NCI-H524 treated with DMSO at 0.1 percent for 48 hours (cell line): ENCODE data around the gene SMARCAL1.
A peak's percentile ranks its signal among the peaks of the same experiment; 100 is the strongest.
"Not testable (repeated sequence)": the region's sequence is repeated elsewhere in the genome, so short reads cannot be mapped to it uniquely, and the experiment has no call there.

ENCODE experiments used
- DNase-seq: peaks from one replicate; lab custom pipeline; 2025; lab: John Stamatoyannopoulos, UW

SMARCAL1 gene

DNA sequence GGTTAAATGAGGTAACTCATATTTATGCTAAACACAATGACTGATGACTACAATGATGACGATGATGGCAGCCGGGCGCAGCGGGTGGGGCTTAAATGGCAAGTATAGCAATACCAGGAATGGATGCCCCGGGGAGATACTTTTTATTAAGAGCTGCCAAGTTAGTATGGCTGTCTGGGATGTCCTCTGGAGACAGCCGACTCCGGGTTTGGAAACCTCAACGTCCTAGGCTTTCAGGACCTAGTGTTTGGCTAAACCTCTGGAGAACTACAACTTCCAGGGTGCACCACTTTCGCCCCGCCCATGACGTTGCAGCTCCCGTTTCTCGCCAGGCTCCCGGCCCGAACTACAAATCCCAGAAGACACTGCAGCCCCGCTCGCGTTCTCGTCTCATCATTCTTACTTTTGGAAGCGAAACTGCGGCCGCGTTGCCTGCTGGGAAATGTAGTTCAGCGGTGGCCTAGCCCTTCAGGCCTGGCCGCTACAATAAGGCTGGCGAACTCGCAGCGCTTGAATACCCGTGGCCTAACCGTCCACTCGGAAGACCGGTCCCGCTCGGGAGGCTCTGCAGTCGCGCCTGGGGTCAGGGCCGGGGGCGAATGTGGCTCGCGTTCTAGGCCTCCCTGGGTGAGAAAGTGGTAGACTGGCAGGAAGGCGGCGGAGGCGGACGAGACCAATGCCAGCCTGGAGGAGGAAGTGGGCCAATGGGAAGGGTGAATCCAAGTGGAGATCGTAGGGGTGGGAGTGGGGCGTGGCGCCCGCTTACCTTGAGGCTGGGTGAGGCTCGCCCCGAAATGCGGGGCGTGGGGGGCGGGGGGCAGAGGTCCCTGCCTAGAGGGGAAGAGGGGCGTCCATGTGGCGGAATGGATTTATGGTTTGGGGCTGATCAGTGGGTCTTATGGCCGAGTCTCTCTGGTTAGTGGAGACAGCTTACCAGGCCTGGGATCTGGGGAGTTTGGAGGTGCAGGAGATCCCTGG is at the start of gene SMARCAL1:
Gene SMARCAL1 (plus strand): TSS at position 463 of the 978 bp plus-strand sequence. CDS start 2,221 bp downstream, outside the sequence.
- peak; percentile 84 for DNase-seq

- peak; percentile 56 for DNase-seq
Observed at GRCh38 chr2:216362730-216363129, 49.6 kb upstream of the SMARCAL1 start.

DNA sequence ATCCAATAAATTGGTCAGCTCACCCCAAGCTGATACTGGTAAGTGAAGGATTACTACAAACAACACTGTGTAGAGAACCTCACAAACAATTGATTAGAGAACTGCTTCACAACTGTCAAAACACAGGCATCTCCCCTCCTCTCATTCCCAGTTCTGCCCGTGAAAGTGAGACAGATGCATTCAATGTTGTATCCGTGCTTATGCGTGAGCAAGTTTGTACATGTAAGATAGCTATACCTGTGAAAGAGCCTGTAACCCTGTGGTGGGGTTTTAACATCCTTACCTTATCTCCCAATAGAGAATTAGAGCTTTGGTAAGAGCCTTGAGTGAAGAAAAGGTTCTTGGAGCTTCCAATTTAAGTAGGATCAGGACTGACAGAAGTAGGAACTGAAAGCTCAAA is 49.1 kb upstream of the SMARCAL1 start:
- DNase-seq: no peak

DNA sequence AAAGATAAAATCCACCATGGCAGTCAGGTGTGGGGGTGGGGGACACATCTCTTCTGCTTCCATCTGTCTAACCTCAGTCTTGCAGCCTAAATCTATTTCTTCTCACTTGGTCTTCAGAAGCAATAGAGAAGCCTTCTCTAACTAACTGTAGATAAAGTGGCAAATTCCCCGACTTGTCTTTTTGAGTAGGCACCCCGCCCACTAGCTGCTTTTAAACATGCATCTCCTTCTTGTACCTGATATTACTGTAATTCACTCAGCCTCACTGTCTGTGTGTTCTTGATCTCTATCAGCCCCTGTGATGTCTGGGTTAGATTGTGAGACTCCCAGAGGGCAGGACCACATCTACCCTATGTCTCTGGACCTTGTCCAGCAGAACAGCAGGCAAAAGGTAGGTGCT is 46.8 kb upstream of the SMARCAL1 start:
- no peak for DNase-seq

DNA sequence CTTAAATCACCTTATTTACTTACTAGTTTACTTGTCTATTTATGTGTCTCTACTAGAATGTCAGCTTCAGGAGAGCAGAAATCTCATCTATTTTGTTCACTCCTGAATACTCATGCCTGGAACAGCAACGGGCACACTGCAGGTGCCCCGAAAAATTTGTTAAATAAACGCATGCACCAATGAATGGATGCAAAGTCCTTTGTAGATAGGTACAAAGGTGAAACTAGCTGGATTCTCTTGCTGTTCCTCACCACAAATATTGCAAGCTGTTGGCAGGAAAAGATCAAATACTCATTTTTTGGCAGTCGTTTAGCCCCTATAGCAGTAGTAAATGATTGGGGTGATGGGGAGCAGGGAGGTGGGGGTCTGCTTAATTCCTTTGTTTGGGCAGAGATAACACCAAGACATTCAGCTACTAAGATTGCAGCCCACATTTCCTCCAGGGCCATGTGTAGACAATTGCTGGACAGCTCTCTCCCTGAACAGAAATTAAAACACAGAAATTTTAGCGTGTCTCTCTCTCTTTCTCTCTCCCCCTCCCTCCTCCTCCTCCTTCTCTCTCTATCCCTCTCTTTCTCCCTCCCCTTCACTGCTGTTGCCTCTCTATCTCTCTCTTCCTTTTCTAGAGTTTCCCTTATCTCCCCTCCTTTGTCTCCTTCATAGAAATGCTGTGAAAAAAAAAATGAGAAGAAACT is 45.4 kb upstream of the SMARCAL1 start:
- no peak for DNase-seq

DNA sequence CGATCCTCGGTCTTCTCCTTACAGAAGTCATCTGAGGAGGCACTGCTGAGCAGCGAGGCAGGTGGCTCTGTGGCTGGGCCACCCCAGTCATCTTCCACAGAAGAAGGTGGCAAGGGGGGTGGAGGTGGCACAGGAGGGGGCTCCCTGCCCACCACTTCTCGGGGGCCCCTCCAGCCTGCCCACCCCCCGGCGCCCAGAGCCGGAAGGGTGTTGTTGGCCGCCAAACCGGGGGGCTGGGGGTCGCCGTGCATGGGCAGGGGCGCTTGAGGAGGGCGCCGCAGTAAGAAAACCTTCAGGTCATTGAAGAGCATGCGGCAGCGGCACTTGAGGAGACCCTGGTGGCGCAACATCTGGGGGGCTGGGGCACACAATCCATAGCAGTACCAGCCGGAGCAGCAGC is 42.5 kb upstream of the SMARCAL1 start:
- no peak for DNase-seq

- DNase-seq: no peak
Observed at GRCh38 chr2:216370961-216371712, 41.1 kb upstream of the SMARCAL1 start.

GRCh38 chr2:216371721-216372702 is 40.3 kb upstream of the SMARCAL1 start, which contains the start of gene MARCHF4:
TSS of gene MARCHF4 (minus strand) at chr2:216372483. CDS start at chr2:216370260, 2,223 bp downstream.
- DNase-seq: no peak

DNA sequence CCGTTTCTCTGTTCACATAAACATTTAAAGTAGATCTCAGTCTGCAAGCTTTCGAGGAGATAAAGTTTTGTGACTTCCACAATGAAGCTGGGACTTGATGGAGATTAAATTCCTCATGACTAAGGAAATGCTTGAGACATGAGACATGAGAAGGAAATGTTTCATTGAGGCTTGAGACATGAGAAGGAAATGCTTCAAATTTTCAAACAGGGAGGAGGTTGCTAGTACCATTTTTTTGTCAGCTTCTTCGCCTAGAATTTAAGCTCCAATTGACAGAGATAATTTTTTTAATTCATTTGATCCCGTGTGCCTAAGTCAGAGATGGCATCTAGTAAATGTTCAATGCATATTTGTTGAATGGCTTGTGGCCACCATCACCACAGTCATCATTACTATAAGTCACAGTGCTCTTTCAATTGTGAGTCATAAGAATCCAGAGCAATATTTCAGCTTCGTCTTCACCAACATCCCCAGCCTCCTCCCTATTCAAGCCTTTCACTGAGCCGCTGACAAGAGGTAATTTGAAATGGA is 39.5 kb upstream of the SMARCAL1 start:
- DNase-seq: no peak

DNA sequence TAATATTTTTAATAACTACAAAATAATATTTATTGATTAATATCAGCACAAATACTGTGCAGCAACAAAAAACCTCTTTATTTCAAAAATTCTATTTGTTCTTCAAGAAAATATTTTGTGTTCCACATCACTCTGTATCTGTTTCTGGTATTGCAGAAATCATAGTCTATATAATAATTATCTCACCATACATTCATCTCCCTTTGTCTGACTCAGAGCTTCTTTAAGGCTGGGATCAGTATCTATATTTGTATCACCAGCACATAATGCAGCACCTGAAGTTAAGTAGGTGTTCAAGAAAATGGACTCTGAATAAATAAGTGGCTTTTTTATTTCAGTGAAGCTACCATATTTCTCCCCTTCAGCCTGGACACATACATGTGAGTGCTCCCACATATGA is 38.4 kb upstream of the SMARCAL1 start:
- DNase-seq: no peak

DNA sequence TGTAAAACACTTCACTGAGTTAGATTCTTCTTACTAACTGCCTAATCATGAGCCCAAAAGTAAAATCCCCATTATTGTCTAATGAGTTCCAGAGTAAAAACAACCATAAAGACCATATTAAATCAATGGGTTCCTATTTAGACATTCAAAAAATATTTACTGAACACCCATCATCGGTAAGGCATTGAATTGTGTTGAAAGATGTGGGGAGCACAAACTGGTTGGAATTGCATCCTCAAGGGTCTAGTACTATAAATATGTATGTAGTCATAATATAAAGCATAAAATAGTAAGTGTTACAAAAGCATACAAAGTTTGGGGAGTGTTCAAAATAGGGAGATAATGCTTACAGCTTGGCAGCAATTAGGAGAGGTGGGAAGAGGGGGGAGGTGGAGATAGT is 37.0 kb upstream of the SMARCAL1 start:
- no peak for DNase-seq

DNA sequence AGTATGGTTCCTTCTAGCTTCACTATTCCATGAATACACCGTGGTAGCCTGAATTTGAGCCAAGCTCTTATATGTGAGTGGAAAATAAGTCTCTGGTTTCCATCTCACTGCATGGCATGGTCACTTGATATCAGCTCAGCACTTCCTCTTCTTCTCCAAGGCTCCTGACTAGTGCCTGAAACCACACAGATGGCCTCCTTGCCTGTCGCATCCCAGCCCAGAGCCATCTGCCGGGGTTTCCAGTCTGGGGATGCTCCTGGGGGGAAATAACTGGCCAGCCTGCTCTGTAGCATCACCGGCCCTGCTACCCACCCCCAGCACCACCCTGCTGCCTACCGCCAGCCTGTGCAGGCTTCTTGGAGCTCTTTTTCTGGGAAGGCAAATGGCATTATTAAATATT is 32.3 kb upstream of the SMARCAL1 start:
- DNase-seq: peak; percentile 74

GRCh38 chr2:216384409-216384808 is 27.9 kb upstream of the SMARCAL1 start:
- DNase-seq: not testable (repeated sequence)

DNA sequence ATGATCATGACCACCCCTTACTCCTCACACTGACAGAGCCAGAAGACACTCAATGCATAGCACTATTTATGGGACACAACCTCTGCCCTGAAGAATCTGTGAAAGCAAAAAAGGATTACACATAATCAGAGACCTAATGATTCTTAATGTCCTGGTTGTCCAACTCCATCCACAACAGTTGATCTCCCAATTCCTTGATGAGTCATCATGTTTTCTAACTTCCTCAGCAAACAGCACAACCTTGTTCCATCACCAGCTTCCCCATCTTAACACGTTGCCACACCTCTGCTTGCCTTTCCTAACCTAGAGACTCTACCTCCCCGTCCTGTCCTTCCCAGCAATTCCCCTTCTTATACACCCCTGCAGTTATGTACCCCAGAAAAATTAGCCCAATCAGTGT is 26.8 kb upstream of the SMARCAL1 start:
- no peak for DNase-seq

DNA sequence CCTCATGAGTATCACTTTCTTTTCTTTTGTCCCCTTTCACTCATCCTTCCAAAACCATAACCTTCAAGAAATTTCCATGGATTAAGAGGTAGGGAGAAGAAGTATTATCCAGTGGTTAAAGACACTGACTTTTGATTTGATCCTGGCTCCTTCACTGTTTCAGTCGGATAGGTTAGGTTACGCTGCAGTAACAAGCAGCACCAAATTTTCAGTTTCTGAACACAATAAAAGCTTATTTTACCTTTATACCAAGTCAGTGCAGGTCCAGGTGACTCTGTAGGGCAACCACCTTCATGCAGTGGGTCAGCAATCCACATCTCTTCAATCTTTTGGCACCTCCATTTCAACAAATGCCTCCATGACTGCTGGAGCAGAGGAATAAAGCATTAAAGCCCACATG is 25.0 kb upstream of the SMARCAL1 start:
- no peak for DNase-seq

DNA sequence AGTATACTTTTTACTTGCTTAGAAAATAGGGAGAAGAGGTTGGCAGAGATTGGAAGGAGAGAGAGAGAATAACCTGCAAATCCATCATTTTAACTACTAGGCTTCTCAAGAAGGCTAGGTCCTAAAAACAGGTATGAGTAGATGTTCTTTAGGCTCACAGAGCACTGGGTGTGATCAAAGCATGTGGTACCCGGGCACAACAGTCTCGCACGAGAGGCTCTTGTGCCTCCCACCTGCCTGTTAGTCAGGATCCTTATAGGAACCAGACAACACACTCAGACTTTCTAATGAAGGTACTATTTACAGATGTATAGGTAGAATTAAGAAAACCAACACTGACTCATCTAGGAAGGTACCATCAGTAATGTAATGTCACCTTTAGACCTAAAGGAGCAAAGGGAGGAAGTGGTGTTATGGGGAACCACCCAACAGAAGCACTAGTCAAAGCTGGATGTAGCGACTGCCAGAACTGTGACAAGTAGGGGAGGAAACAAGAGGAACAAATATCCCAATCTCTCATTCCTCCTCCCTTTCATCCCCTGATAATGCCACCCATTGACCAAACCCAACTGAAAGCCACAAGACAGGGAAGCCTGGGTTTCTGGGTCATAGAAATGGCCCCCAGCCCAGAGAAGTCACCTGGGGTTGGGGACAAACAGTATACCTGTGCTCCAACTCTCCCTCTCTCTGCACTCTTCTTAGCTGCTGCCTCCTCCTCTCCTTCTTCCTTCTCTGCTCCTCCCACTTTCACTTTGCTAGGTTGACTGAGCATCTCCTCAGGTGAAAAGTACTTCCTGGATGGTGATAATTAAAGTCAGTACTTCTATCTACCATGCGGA is 24.0 kb upstream of the SMARCAL1 start:
- no peak for DNase-seq

- DNase-seq: no peak
Observed at GRCh38 chr2:216389570-216389969, 22.7 kb upstream of the SMARCAL1 start.

- no peak for DNase-seq
Observed at GRCh38 chr2:216391401-216391800, 20.9 kb upstream of the SMARCAL1 start.

GRCh38 chr2:216392018-216392562 is 20.2 kb upstream of the SMARCAL1 start:
- no peak for DNase-seq
